GM18508 (cell line): Measurements from ENCODE around the gene KLK1.
"Not testable (repeated sequence)": the region's sequence is repeated elsewhere in the genome, so short reads cannot be mapped to it uniquely, and the experiment has no call there.

Experiments
- ATAC-seq: cut with Tn5 transposase; IDR thresholded peaks from one replicate; pipeline ENCODE4 v1.9.1; 2021; ENCODE audit warnings: moderate number of reproducible peaks; ENCODE audit not compliant: insufficient read depth, unreplicated experiment

Gene KLK1

DNA sequence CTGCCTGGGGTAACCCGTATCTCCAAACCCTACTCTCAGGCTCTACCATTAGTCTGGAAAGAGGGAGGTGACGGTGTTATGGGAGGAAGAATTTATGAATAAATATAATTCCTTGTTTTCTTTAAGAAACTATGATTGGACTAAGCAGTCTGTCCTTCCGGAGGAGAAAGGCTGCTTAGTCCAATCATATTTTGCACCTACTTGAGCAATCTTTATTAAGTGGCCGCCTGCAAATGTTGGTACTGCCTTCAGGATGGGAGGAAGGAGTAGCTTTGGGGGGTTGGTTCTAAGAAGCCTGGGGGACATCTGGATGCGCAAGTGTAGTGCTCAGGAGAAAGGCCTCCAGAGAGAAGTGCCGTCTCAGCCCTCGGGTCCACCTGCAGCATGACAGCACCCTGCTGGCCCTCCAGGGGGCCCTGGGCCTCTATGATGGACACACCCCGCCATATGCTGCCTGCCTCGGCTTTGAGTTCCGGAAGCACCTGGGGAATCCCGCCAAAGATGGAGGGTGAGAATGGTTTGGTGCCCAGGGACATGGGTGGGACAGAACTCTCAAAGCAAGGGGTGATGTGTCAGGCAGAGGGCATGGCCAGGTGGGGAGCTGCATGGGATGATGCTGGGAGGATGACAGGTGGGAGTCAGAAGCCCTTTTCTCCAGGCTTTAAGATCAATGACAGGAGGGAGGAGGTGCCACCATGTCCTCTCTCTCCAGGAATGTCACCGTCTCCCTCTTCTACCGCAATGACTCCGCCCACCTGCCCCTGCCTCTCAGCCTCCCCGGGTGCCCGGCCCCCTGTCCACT, 29.3 kb downstream of the KLK1 start:
- ATAC-seq: no peak

DNA sequence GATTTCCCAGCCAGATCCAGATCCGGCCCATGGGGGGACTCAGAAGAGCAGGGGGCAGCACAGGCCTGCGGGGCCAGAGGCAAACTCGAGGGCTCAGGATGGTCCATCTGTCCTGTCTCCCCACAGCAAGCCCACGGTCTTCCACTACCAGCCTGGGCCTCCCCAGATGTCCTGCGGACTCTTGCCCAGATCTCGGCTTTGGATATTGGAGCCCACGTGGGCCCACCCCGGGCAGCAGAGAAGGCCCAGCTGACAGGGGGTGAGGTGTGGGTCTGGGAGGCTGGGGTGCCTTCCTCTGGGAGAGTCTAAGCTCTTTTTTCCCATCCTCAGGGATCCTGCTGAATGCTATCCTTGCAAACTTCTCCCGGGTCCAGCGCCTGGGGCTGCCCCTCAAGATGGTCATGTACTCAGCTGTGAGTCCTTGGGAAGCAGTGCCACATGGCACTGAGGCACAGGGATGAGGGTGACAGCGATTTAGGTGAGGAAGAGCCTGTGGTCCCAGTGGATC, 30.0 kb downstream of the KLK1 start:
- ATAC-seq: no peak

DNA sequence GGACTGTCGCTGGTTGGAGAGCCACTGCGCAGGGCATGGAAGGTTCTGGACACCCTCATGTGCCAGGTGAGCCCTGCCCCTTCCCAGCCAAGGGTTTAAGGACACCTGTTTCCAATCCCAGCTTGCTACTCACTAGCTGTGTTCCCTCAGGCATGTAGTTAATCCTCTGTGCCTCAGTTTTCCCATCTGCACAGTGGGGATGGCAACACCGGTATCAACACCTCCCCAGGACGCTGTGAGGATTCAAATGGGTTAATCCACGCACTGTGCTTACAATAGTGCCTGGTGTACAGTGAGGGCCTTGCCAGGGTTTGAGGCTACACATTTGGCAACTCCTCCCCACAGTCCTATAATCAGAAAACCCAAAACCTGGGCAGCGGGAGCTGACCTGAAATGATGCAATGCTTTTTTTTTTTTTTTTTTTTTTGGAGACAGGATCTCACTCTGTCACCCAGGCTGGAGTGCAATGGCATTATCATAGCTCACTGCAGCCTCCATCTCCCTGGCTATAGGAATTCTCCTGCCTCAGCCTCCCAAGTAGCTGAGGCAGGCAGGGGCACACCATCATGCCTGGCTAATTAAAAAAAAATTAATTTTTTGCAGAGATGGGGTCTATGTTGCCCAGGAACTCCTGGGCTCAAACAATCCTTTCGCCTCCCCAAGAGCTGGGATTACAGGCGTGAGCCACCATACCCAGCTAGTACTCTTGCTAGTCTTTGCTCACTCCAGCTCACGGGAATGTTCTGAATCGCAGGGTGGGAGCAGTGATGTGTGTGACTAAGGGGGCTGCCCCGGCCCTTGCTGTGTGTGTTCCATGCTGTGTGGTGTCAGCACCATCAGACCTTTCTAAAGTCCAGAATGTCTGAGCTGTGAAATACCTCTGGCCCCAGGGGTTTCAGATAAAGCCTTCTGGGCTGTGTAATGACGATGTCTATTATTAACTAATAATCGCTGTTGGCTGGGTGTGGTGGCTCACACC, 31.0 kb downstream of the KLK1 start:
- no peak for ATAC-seq

DNA sequence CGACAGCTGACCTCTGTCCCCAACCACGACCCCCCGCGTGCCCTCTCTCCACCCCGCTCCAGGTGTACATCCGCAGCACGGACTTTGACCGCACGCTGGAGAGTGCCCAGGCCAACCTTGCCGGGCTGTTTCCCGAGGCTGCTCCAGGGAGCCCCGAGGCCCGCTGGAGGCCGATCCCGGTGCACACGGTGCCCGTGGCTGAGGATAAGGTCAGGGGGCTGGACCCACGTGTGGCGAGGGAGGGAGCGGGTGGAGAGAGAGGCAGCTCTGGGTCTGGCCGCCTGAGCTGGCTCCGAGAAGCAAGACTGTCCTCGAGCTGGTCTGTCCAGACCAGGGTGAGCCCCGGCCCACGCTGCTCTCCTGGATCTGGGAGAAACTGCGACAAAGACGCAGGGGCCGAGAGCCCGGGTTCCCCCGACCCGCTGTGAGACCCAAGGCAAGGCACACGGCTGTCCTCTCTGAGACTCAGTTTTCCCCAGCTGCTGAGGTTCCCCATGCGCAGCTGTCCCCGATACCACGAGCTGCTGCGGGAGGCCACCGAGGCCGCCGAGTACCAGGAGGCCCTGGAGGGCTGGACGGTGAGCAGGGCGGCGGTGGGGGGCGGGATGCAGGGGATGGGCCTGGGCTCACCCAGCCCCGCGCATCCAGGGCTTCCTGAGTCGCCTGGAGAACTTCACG, 31.9 kb downstream of the KLK1 start:
- no peak for ATAC-seq

DNA sequence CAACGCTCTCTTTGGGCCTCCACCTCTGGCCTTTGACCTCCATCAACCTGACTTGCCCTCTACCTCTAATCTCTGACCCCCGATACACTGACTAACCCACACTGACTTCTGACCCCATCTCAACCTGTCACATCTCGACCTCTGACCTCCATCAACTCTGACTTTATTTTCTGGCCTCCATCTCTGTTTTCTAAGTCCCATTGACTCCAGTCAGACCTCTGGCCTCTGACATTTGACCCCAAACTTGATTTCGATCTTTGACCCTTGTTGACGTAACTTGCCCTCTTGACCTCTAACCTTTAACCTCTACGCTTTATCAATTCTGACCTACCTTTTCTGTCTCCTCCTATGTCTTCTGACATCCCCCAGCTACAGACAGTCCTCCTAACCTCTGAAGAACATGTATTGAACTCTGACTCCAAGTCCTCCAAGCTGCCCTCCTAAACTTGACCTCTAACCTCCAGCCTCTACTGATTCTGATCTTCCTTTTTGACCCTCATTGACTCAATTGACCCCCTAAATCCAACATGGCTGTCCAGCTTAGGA, 32.6 kb downstream of the KLK1 start:
- no peak for ATAC-seq

DNA sequence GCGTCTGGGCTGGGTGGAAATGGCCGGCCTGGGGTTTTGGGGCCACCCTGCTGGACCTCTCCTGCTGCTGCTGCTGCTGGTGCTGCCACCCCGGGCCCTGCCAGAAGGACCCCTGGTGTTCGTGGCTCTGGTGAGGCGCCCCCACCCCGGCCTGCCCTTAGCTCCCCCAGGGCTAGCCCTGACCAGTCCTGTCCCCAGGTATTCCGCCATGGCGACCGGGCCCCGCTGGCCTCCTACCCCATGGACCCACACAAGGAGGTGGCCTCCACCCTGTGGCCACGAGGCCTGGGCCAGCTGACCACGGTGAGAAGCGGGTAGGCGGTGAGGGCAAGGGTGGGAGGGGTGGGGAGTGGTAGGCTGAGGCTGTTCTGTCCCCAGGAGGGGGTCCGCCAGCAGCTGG, 33.2 kb downstream of the KLK1 start, which contains the start of gene ACP4:
Gene ACP4, plus strand, starts transcription at position 20 of the 400 bp plus-strand sequence. Its CDS starts 0 bp downstream, at position 20.
- ATAC-seq: no peak

DNA sequence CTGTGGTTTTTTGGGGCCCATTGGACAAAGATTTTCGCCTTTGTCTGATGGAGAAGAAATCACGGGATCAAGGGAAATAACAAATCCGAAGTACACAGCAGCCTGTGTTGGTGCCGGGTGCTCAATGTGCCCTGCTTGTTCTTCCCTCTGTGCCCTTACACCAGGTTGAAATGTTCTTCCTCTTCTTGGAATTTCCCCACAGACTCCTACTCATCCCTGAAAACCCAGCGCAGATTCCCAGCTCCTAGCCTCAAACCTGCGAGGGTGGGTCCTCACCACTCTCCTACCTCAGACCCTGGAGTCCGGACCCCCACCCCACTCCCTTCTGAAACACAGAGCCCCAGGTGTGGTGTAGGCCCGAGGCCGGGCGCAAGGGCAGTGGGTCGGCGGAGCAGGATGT, 38.3 kb downstream of the KLK1 start:
- no peak for ATAC-seq

DNA sequence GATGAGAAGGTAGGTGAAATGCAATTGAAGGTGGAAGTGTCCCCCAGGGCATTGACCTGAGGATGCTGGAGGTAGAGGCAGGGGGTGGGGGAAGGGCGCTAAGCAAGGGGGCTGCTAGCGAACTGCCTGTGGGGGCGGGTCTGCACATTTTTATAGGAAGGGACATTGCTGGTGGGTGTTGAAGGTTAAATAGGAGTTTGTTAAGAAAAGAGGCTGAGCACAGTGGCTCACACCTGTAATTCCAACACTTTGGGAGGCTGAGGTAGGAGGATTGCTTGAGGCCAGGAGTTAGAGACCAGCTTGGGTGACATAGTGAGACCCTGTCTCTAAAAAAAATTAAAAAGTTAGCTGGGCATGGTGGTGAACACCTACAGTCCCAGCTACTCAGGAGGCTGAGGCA, 38.9 kb downstream of the KLK1 start:
- no peak for ATAC-seq

DNA sequence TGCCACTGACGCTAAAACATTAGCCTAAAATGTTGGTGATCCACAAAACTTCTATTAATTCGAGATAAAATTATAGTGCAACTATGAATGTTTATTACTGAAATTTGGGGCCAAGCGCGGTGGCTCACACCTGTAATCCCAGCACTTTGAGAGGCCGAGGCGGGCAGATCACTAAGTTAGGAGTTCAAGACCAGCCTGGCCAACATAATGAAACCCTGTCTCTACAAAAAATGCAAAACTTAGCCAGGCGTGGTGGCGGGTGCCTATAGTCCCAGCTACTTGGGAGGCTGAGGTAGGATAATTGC, 39.8 kb downstream of the KLK1 start:
- ATAC-seq: not testable (repeated sequence)

DNA sequence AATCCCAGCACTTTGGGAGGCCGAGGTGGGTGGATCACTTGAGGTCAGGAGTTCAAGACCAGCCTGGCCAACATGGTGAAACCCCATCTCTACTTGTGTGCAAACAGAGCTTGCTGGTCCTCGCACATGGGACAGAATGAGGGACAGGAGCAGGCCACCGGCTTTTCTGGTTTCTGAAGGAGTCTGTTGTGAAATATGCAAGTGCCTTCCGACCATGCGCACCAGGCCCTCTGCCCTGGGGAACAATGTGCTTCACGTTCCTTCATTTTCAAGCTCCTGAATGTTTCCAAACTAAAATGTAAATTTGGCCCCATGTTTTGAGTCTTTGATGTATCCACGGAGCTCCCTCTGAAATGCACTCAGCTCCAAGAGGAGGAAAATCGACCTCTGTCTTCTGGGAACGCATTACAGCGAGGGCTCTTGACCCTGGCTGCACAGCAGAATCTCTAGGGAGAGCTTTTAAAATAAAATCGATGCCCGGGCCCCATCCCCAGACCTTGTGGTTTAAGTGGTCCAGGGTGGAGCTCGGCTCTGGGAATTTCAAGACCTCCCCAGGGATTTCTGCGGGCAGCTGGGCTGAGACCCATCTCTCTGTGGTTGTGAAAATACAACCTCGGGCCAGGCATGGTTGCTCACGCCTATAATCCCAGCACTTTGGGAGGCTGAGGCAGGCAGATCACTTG, 42.7 kb downstream of the KLK1 start:
- ATAC-seq: no peak

DNA sequence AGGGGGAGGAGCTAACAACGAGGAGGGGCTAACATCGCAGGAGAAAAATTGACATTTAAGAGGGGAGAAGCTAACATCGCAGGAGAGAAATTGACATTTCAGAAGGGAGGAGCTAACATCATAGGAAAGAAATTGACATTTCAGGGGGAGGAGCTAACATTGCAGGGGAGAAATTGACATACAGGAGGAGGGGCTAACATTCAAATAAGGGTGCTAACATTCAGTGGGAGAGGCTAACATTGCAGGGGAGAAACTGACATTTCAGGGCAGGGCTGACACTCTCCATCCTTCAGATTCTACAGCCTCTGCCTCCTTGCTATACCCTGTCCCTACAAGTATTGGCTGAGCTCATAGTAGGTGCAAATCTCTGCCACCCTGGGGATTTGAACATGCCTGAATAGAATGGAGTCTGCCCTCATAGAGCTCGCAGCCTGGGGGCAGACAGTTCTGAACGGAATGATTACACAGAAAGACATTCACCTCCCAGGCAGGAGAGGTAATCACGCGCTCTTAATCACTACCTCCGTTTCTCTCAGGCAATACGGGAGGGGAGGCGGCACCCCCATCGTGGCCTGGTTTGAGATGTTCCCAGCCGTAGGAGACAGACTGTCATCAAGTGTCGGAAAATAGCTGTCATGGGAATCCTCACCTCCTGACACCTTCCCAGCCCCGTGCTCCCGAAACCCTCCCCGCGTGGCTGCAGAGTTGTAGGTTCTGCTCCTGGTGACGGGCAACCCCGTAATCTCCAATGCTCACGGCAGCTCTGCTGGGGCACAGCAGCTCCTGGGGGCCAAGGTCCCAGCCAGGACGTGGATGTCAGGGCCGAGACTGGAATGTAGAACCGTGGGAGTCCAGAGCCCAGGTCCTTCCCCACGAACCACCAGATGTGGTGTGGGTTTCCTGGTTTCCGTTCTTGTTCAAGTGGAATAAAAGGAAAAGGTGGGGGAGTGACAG, 43.8 kb downstream of the KLK1 start:
- no peak for ATAC-seq

DNA sequence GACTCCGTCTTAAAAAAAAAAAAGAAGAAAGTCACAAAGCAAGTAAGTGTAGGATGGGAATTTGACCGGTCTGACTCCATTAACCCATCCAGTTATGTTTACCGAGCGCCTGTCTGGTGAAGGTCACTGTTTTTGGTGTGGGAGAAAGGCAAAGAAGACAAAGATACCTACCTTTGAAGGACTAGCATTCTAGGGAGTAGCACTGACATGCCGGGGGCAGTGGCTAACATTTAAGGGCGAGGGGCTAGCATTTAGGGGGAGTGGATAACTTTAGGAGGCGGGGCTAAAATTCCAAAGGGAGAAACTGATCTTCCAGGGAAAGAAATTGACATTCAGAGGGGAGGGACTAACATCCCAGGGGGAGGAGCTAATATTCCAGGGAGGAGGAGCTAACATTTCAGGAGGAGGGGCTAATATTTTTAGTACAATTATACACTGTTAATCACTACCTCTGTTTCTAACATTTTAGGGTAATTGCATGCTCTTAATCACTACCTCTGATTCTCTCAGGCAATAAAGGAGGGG, 44.6 kb downstream of the KLK1 start:
- ATAC-seq: no peak

DNA sequence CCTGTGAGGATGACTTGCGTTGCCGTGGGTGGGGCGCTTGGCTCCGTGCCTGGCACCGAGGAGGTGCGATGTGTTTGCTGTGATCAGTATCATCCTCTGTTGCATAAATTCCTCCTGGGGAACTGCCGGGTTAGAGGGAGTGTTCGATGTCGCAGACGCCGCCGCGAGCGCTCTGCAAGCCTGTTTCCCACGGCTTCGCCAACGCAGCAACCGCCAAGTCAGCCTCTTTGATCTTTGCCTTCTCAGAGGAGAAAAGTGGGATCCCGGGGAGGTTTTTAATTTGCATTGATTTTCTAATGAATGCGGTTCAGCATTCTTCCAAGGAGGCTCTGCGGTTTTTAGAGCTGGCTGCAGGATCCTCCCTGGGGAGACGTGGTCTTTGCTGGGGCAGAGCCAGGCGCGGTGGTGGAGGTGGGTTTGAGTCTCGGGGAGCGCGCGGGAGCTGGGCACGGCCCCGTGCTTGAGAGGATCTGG, 45.7 kb downstream of the KLK1 start:
- no peak for ATAC-seq

DNA sequence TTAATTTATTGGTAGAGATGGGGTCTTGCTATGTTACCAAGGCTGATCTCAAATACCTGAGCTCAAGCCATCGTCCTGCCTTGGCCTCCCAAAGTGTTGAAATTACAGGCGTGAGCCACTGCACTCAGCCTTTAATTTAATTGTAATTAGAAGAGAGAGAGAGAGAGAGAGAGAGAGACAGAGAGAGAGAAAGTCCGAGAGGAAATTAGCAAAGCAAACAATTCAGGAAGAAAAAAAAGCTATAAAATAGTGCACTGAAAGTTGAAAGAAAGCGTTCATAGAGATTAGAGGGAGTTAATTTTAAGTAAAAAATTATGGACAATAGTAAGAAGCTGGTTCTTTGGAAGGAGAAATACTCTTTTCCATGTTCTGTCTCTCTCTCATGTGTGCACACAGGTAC, 46.3 kb downstream of the KLK1 start:
- no peak for ATAC-seq

DNA sequence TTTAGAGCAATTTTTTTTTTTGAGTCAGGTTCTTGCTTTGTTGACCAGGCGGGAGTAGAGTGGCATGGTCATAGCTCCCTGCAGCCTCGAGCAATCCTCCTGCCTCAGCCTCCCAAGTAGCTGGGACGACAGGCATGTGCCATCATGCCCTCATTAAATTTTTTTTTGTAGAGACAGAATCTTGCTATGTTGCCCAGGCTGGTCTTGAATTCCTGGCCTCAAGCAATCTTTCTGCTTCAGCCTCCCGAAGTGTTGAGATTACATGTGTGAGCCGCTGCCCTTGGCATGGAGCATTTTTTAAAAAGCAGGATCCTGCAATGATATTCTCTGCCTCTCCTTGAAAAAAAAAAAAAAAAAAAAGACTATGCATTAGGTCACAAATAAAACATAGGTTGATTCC, 47.5 kb downstream of the KLK1 start:
- no peak for ATAC-seq

DNA sequence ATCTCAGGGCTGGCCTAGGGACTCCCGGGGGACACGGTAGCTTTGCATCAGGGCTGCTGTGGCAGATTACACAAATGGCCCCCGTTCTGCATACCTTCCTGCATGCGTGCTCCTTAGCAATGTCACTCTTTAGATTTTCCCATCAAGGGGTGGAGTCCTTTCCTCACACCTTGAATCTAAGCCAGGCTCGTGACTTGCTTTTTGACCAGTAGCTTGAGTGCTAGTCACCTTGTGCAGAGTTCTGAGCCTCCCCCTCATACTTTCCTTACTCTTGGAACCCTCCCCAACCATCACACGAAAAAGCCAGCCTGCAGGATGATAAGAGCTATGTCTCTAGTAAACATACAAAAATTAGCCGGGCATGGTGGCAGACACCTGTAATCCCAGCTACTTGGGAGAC, 50.1 kb downstream of the KLK1 start:
- not testable (repeated sequence) for ATAC-seq

DNA sequence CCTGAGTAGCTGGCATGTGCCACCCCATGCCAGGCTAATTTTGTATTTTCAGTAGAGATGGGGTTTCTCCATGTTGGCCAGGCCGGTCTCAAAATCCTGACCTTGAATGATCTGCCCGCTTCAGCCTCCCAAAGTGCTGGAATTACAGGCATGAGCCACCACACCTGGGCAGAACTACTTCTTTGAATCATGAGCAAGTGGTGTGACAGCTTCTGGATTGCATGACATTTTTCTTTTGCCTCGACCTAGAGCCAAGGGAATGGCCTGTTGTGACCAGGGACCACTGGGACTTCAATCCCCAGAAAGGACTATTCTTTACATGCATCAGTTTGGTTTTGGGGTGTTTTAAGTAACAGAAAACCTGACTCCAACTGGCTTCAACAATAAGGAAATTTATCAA, 50.7 kb downstream of the KLK1 start:
- ATAC-seq: not testable (repeated sequence)

DNA sequence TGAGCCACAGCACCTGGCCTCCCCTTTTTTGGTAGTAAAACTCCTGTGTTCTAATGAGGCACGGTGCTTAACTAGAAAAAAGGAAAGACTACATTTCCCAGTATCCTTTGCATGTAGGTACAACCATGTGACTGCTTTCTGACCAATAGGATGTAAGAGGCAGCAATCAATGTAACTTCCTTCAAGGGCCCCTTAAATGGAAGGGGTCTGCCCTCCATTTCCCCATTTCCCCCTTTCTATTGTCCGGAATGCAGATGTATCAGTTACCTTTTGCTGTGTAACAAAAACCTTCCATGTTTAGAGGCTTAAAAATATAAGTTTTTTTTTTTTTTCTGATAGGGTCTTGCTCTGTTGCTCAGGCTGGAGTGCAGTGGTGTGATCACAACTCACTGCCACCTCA, 51.1 kb downstream of the KLK1 start:
- no peak for ATAC-seq
